GM12878 (cell line): ENCODE measurements around the gene GPC5. TPM values are rescaled to one million over a fixed set of nuclear protein-coding genes. Genes with fewer than 3 reads are reported as not detected.

Experiments used
- ATAC-seq: fragments of 200-7000 bp; cut with Tn5 transposase; 3 replicates; pipeline ENCODE4 v1.9.1; 2020; ENCODE audit warnings: mild to moderate bottlenecking, moderate library complexity
- BruUV-seq: library from RNA; stranded (reverse); fragments of 400-500 nt; replicated peaks from 2 replicates; lab custom pipeline; 2021; lab: Mats Ljungman, UMichigan
- CTCF ChIA-PET: fragments of 300-600 bp; sonication (Branson Sonifier 250); formaldehyde crosslinking; extraction: SDS; loops from one replicate; lab custom pipeline; 2021; ENCODE audit warnings: inconsistent platforms; lab: Yijun Ruan, JAX
- POLR2A ChIA-PET: fragments of 350-600 bp; formaldehyde crosslinking; extraction: SDS; loops from one replicate; lab custom pipeline; 2021; ENCODE audit warnings: inconsistent platforms; lab: Charles Lee
- RAD21 ChIA-PET: fragments of 300-600 bp; sonication (Branson Sonifier 250); formaldehyde crosslinking; loops from one replicate; lab custom pipeline; 2023; ENCODE audit warnings: antibody characterized with exemption; ENCODE audit not compliant: unreplicated experiment; lab: Charles Lee
- SMC1A ChIA-PET: fragments of 300-600 bp; sonication (Branson Sonifier 250); formaldehyde crosslinking; loops from one replicate; lab custom pipeline; 2023; ENCODE audit not compliant: unreplicated experiment, uncharacterized antibody; lab: Charles Lee
- DNase-seq: peaks from one replicate; pipeline ENCODE4 v3.0.0-alpha.2; 2011; ENCODE audit warnings: low read depth, low spot score
- FAIRE-seq: peaks from 3 replicates; lab custom pipeline; 2011; peaks lifted over from hg19 to GRCh38; lab: Jason Lieb, UNC
- H2AFZ ChIP-seq: 2 replicates; pipeline ENCODE4 v1.6.0; 2011; ENCODE audit warnings: low read depth, low read length, control low read depth; ENCODE audit not compliant: control insufficient read depth
- H3K27ac ChIP-seq: 2 replicates; pipeline ENCODE4 v1.5.1; 2011; ENCODE audit warnings: control low read depth; ENCODE audit not compliant: control insufficient read depth, insufficient read depth
- H3K27me3 ChIP-seq, 2 experiments: replicated peaks in 1 of 2; 2 replicates each; pipeline versions ENCODE4 v1.6.0 to v1.6.1; 2011; ENCODE audit warnings: low read length in 1 of 2; ENCODE audit not compliant: control insufficient read depth in 2 of 2, insufficient read depth in 2 of 2
- H3K36me3 ChIP-seq, 2 experiments: 2 replicates each; pipeline ENCODE4 v1.5.1; 2011; ENCODE audit warnings: low read length in 1 of 2; ENCODE audit not compliant: control insufficient read depth in 2 of 2, insufficient read depth in 2 of 2
- H3K4me1 ChIP-seq: 2 replicates; pipeline ENCODE4 v1.6.1; 2011; ENCODE audit warnings: mild to moderate bottlenecking, low read length, moderate library complexity, mixed read lengths; ENCODE audit not compliant: control insufficient read depth, insufficient read depth
- H3K4me2 ChIP-seq: 2 replicates; pipeline ENCODE4 v1.6.0; 2011; ENCODE audit warnings: control low read depth; ENCODE audit not compliant: control insufficient read depth, insufficient read depth
- H3K4me3 ChIP-seq: fragments of 200-600 bp; sonication (generic); 2 replicates; pipeline ENCODE4 v1.5.1; 2016
- H3K79me2 ChIP-seq: 2 replicates; pipeline ENCODE4 v1.6.0; 2011; ENCODE audit warnings: low read length; ENCODE audit not compliant: control insufficient read depth, insufficient read depth
- H3K9ac ChIP-seq: 2 replicates; pipeline ENCODE4 v1.8.0; 2011; ENCODE audit warnings: low read length, control low read depth, mixed read lengths; ENCODE audit not compliant: control insufficient read depth, insufficient read depth
- H3K9me3 ChIP-seq: replicated peaks from 3 replicates; pipeline ENCODE4 v1.5.1; 2011; ENCODE audit warnings: mild to moderate bottlenecking, low read length; ENCODE audit not compliant: control insufficient read depth, insufficient read depth
- H4K20me1 ChIP-seq: 2 replicates; pipeline ENCODE4 v1.6.0; 2011; ENCODE audit not compliant: control insufficient read depth, insufficient read depth
- GABPA ChIP-seq: IDR thresholded peaks from 2 replicates; pipeline ENCODE4 v1.6.1; 2014; ENCODE audit warnings: antibody characterized with exemption, low read depth, mild to moderate bottlenecking, inconsistent platforms
- HCFC1 ChIP-seq: fragments of 150-350 bp; IDR thresholded peaks from 2 replicates; pipeline ENCODE4 v1.6.1; 2014; ENCODE audit warnings: low read length
- HDAC2 ChIP-seq: fragments of 200-600 bp; sonication (generic); IDR thresholded peaks from 2 replicates; pipeline ENCODE4 v1.6.1; 2017
- IKZF1 ChIP-seq: fragments of 450-650 bp; conservative IDR thresholded peaks from 2 replicates; pipeline ENCODE4 v1.6.1; 2017; ENCODE audit warnings: antibody characterized with exemption, mild to moderate bottlenecking
- IKZF2 ChIP-seq, 2 experiments: fragments of 450-650 bp; IDR thresholded peaks; 2 replicates each; pipeline ENCODE4 v1.6.1; 2017; ENCODE audit warnings: mild to moderate bottlenecking in 2 of 2, moderate library complexity in 2 of 2
- JUNB ChIP-seq: IDR thresholded peaks from 2 replicates; pipeline ENCODE4 v1.6.1; 2016; ENCODE audit warnings: antibody characterized with exemption, mild to moderate bottlenecking
- MXI1 ChIP-seq: fragments of 150-350 bp; IDR thresholded peaks from 2 replicates; pipeline ENCODE4 v1.6.1; 2011; ENCODE audit warnings: low read depth, mild to moderate bottlenecking, inconsistent platforms, low read length, improper control_type of control experiment
- RCOR1 ChIP-seq: conservative IDR thresholded peaks from 2 replicates; pipeline ENCODE4 v1.6.1; 2012; ENCODE audit warnings: low read depth, low read length, improper control_type of control experiment
- YBX1 ChIP-seq: fragments of 450-650 bp; IDR thresholded peaks from 2 replicates; pipeline ENCODE4 v1.6.1; 2016; ENCODE audit warnings: antibody characterized with exemption
- YY1 ChIP-seq: IDR thresholded peaks from 2 replicates; pipeline ENCODE4 v1.6.1; 2011; ENCODE audit warnings: low read depth, mild to moderate bottlenecking, low read length
- ZNF217 ChIP-seq: fragments of 450-650 bp; IDR thresholded peaks from 2 replicates; pipeline ENCODE4 v1.6.1; 2017; ENCODE audit warnings: antibody characterized with exemption, mild to moderate bottlenecking
- ZNF384 ChIP-seq: IDR thresholded peaks from 2 replicates; pipeline ENCODE4 v1.6.1; 2012; ENCODE audit warnings: low read depth, mild to moderate bottlenecking, low read length, improper control_type of control experiment, borderline replicate concordance
- ZZZ3 ChIP-seq: IDR thresholded peaks from 2 replicates; pipeline ENCODE4 v1.6.1; 2011; ENCODE audit warnings: low read depth; ENCODE audit not compliant: control insufficient read depth, insufficient read length
- in situ Hi-C: fragments of 300-500 bp; cut with MboI; formaldehyde crosslinking; loops from 9 replicates; pipeline ENCODE4 v1.14.3; 2018; ENCODE audit warnings: mixed read lengths
- intact Hi-C: fragments of 100-400 bp; cut with micrococcal nuclease; formaldehyde crosslinking; loops from one replicate; pipeline ENCODE4 v1.14.2; 2022; ENCODE audit not compliant: unreplicated experiment
- polyA plus RNA-seq, 11 experiments: library from polyadenylated mRNA; depleted of rRNA in 4 of 11; unstranded in 6 of 11; stranded (reverse) in 5 of 11; fragments of >200 nt; fragmentation: Nextera tagmentation in 4 of 11; fragmentation: Illumina TruSeq in 1 of 11; extraction: Ambion mirVana in 4 of 11; extraction: Trizol in 1 of 11; gene quantifications; 1 replicate in 1 of 11; 2 replicates in 10 of 11; pipeline versions ENCODE4 v1.2.1 to v1.2.3, GENCODE V29; 2011 to 2016; ENCODE audit warnings: inconsistent platforms in 2 of 11, missing spikeins in 2 of 11, low read depth in 1 of 11
- total RNA-seq, 4 experiments: library from RNA; depleted of rRNA in 3 of 4; stranded (reverse); fragments of >200 nt in 3 of 4; fragmentation: Illumina TruSeq in 1 of 4; extraction: Trizol in 1 of 4; gene quantifications; 2 replicates each; pipeline versions ENCODE4 v1.2.1 to v1.2.3, GENCODE V29; 2013 to 2021
- TF ChIP-seq, protein P1 (sequence below): fragments of 450-650 bp; IDR thresholded peaks from 2 replicates; pipeline ENCODE4 v1.6.1; 2016; ENCODE audit warnings: mild to moderate bottlenecking, moderate library complexity, borderline replicate concordance
- TF ChIP-seq, protein P2 (sequence below): fragments of 450-650 bp; IDR thresholded peaks from 2 replicates; pipeline ENCODE4 v1.6.1; 2017; ENCODE audit warnings: low read depth, mild to moderate bottlenecking, moderate library complexity
- TF ChIP-seq, protein P3 (sequence below): fragments of 450-650 bp; formaldehyde crosslinking; IDR thresholded peaks from 2 replicates; pipeline ENCODE4 v1.4.0; 2020; ENCODE audit warnings: mild to moderate bottlenecking, moderate library complexity

The GPC5 gene
- total and polyA plus RNA-seq, 10 of the 15 experiments (the other 5 are each of a cell fraction or from before 2014, with no cell fraction given), result 0.05 to 0.87 (median 0.44) TPM; not detected in 1

DNA sequence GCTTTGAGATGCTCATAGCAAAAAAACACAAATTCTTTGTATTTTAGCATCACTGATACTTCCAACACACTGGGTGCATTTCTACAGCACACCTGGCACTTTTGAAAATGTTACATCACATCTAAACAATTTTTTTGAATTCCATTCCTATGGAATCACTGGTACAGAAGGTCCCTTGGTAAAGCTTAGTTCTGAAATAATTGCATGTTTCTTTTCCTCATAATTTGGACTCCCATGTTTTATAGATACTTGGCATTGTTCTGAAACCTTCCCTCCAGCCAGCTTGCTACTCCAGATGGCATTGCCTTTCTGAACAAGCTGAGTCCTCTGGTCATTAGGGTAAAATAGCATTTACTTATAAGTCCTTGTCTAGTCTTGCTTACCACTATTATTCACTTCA, 1346.8 kb downstream of the GPC5 start:
- Histone ChIP-seq H3K36me3 (no peaks in the 10 kb centered on the region), H4K20me1 (no peaks in the 10 kb centered on the region), H3K4me3 (no peak overlapping the region), H3K9me3 (no peaks in the 10 kb centered on the region), H2AFZ (no peak overlapping the region), H3K4me2 (no peak overlapping the region), H3K79me2 (no peaks in the 10 kb centered on the region), H3K27ac (no peak overlapping the region), H3K27me3 (no peaks in the 10 kb centered on the region), H3K4me1 (no peaks in the 10 kb centered on the region), H3K9ac (no peak overlapping the region)
- ATAC-seq (no peak), DNase-seq (no peak), FAIRE-seq (no peak)
- intact Hi-C loops, result no loop called here
- RAD21 ChIA-PET, result no interaction called here
- POLR2A ChIA-PET, result no interaction called here
- no TSS peak for BruUV-seq
- in situ Hi-C loops, result no loop called here
- SMC1A ChIA-PET, result interaction anchor here (0.9 kb wide), 1 partner anchor 14 kb away, joined by 4 read pairs; no protein-coding TSS in a partner anchor
- CTCF ChIA-PET, result no interaction called here
- TF ChIP-seq IKZF1 (no peak), IKZF2 (IDR thresholded peaks at IDR 0.05) (no peak), YY1 (no peak), HCFC1 (no peak), ZZZ3 (no peak), RCOR1 (no peak), ZNF217 (no peak), MXI1 (no peak), YBX1 (no peak), GABPA (no peak), JUNB (no peak), ZNF384 (no peak), HDAC2 (no peak)
- TF ChIP-seq, protein P1, sequence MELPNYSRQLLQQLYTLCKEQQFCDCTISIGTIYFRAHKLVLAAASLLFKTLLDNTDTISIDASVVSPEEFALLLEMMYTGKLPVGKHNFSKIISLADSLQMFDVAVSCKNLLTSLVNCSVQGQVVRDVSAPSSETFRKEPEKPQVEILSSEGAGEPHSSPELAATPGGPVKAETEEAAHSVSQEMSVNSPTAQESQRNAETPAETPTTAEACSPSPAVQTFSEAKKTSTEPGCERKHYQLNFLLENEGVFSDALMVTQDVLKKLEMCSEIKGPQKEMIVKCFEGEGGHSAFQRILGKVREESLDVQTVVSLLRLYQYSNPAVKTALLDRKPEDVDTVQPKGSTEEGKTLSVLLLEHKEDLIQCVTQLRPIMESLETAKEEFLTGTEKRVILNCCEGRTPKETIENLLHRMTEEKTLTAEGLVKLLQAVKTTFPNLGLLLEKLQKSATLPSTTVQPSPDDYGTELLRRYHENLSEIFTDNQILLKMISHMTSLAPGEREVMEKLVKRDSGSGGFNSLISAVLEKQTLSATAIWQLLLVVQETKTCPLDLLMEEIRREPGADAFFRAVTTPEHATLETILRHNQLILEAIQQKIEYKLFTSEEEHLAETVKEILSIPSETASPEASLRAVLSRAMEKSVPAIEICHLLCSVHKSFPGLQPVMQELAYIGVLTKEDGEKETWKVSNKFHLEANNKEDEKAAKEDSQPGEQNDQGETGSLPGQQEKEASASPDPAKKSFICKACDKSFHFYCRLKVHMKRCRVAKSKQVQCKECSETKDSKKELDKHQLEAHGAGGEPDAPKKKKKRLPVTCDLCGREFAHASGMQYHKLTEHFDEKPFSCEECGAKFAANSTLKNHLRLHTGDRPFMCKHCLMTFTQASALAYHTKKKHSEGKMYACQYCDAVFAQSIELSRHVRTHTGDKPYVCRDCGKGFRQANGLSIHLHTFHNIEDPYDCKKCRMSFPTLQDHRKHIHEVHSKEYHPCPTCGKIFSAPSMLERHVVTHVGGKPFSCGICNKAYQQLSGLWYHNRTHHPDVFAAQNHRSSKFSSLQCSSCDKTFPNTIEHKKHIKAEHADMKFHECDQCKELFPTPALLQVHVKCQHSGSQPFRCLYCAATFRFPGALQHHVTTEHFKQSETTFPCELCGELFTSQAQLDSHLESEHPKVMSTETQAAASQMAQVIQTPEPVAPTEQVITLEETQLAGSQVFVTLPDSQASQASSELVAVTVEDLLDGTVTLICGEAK, result no peak
- TF ChIP-seq, protein P2, sequence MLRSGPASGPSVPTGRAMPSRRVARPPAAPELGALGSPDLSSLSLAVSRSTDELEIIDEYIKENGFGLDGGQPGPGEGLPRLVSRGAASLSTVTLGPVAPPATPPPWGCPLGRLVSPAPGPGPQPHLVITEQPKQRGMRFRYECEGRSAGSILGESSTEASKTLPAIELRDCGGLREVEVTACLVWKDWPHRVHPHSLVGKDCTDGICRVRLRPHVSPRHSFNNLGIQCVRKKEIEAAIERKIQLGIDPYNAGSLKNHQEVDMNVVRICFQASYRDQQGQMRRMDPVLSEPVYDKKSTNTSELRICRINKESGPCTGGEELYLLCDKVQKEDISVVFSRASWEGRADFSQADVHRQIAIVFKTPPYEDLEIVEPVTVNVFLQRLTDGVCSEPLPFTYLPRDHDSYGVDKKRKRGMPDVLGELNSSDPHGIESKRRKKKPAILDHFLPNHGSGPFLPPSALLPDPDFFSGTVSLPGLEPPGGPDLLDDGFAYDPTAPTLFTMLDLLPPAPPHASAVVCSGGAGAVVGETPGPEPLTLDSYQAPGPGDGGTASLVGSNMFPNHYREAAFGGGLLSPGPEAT, result no peak
- TF ChIP-seq, protein P3, sequence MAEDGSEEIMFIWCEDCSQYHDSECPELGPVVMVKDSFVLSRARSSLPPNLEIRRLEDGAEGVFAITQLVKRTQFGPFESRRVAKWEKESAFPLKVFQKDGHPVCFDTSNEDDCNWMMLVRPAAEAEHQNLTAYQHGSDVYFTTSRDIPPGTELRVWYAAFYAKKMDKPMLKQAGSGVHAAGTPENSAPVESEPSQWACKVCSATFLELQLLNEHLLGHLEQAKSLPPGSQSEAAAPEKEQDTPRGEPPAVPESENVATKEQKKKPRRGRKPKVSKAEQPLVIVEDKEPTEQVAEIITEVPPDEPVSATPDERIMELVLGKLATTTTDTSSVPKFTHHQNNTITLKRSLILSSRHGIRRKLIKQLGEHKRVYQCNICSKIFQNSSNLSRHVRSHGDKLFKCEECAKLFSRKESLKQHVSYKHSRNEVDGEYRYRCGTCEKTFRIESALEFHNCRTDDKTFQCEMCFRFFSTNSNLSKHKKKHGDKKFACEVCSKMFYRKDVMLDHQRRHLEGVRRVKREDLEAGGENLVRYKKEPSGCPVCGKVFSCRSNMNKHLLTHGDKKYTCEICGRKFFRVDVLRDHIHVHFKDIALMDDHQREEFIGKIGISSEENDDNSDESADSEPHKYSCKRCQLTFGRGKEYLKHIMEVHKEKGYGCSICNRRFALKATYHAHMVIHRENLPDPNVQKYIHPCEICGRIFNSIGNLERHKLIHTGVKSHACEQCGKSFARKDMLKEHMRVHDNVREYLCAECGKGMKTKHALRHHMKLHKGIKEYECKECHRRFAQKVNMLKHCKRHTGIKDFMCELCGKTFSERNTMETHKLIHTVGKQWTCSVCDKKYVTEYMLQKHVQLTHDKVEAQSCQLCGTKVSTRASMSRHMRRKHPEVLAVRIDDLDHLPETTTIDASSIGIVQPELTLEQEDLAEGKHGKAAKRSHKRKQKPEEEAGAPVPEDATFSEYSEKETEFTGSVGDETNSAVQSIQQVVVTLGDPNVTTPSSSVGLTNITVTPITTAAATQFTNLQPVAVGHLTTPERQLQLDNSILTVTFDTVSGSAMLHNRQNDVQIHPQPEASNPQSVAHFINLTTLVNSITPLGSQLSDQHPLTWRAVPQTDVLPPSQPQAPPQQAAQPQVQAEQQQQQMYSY, result no peak
